Endodermal cell (in vitro differentiated cells): ENCODE measurements around the gene PAGE2. TPM values are rescaled to one million over a fixed set of nuclear protein-coding genes. Genes with fewer than 3 reads are reported as not detected.
"Not testable (repeated sequence)": the region's sequence is repeated elsewhere in the genome, so short reads cannot be mapped to it uniquely, and the experiment has no call there.

ENCODE experiments used
- DNase-seq: peaks from one replicate; pipeline ENCODE4 v3.0.0-alpha.2; 2017
- H3K27ac ChIP-seq: 2 replicates; pipeline ENCODE4 v1.5.1; 2013; ENCODE audit warnings: mild to moderate bottlenecking, low read depth, low read length, moderate library complexity
- H3K27me3 ChIP-seq: 2 replicates; pipeline ENCODE4 v1.6.1; 2013; ENCODE audit warnings: mild to moderate bottlenecking, low read length, moderate library complexity; ENCODE audit not compliant: insufficient read depth, control insufficient read depth, poor library complexity, severe bottlenecking
- H3K36me3 ChIP-seq: 2 replicates; pipeline ENCODE4 v1.7.0; 2013; ENCODE audit warnings: mild to moderate bottlenecking, low read length, moderate library complexity; ENCODE audit not compliant: control insufficient read depth, insufficient read depth
- H3K4me1 ChIP-seq: one replicate; pipeline ENCODE4 v1.7.0; 2013; ENCODE audit warnings: low read length; ENCODE audit not compliant: control insufficient read depth, insufficient read depth
- H3K4me3 ChIP-seq: 2 replicates; pipeline ENCODE4 v1.5.1; 2013; ENCODE audit warnings: mild to moderate bottlenecking, low read length, moderate library complexity
- H3K9ac ChIP-seq: 2 replicates; pipeline ENCODE4 v1.6.1; 2013; ENCODE audit warnings: mild to moderate bottlenecking, low read length, moderate library complexity; ENCODE audit not compliant: poor library complexity, severe bottlenecking; ENCODE audit errors: extremely low read depth
- H3K9me3 ChIP-seq: 2 replicates; pipeline ENCODE4 v1.6.1; 2013; ENCODE audit warnings: mild to moderate bottlenecking, low read length, moderate library complexity; ENCODE audit not compliant: control insufficient read depth
- H3K27ac Mint-ChIP-seq: 2 replicates; pipeline ENCODE4 v1.8.0; 2020; ENCODE audit warnings: mixed read lengths
- H3K27me3 Mint-ChIP-seq: 2 replicates; pipeline ENCODE4 v1.8.0; 2021; ENCODE audit warnings: mild to moderate bottlenecking, mixed read lengths; ENCODE audit not compliant: insufficient read depth
- H3K36me3 Mint-ChIP-seq: 2 replicates; pipeline ENCODE4 v1.8.0; 2020; ENCODE audit warnings: low read depth, mixed read lengths
- H3K4me1 Mint-ChIP-seq: 2 replicates; pipeline ENCODE4 v1.8.0; 2020; ENCODE audit warnings: mixed read lengths
- H3K4me3 Mint-ChIP-seq: 2 replicates; pipeline ENCODE4 v1.8.0; 2020; ENCODE audit warnings: mild to moderate bottlenecking, moderate library complexity, mixed read lengths
- H3K9me3 Mint-ChIP-seq: 2 replicates; pipeline ENCODE4 v1.8.0; 2020; ENCODE audit warnings: mild to moderate bottlenecking, mixed read lengths
- WGBS, 2 experiments: methylation state at CpG; one replicate each; pipeline versions ENCODE4 v1.1.5 to v1.1.7; 2013; ENCODE audit warnings: missing lambda C conversion rate in 2 of 2, mixed read lengths in 1 of 2; ENCODE audit not compliant: insufficient coverage in 1 of 2, insufficient read length in 1 of 2; 5-methylcytosine and 5-hydroxymethylcytosine counted together
- total RNA-seq, 2 donors: library from RNA; stranded (reverse); fragmentation: NEBNext Ultra II Directional in 1 of 2; extraction: Animal tissue kit (Norgen Biotek cat#: 25700) in 1 of 2; gene quantifications; 2 replicates in 1 of 2; 3 replicates in 1 of 2; pipeline ENCODE4 v1.2.1, GENCODE V29; 2021
- TF ChIP-seq, protein P1 (sequence below): fragments of 200-600 bp; sonication (generic); conservative IDR thresholded peaks from 2 replicates; pipeline ENCODE4 v1.5.0; 2021; ENCODE audit warnings: antibody characterized with exemption, mild to moderate bottlenecking

The PAGE2 gene
- total RNA-seq, 2 donors from 2014 or later: not detected

DNA sequence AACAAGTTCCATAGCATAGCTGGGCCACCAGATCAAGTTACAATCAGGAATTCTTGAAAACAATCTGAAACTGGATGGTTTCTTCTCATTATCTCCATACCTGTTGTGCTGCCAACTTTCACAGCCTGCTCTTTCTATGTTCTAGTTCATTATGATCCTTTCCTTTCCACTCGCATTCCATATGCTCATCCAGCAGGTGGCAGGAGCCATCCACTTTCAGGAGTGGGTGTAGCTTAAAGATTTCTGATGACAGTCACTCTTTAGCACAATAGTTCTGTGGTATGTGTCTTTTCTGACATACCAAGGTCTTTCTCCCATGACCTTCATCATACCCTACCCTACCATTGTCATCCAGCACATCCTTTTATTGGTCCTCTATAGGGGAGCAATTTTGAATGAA lies 46.4 kb downstream of the PAGE2 start:
- H3K36me3 Mint-ChIP-seq: peaks cover 16% of the 10 kb centered on the region
- no peak overlapping the region for H3K4me3 ChIP-seq
- 43% methylated on average over 1 of the region's 1 CpG; no CpG with 5 or more reads in 1 of the 2 experiments for WGBS, 2 experiments
- no peak overlapping the region for H3K27ac Mint-ChIP-seq
- TF ChIP-seq, protein P1, sequence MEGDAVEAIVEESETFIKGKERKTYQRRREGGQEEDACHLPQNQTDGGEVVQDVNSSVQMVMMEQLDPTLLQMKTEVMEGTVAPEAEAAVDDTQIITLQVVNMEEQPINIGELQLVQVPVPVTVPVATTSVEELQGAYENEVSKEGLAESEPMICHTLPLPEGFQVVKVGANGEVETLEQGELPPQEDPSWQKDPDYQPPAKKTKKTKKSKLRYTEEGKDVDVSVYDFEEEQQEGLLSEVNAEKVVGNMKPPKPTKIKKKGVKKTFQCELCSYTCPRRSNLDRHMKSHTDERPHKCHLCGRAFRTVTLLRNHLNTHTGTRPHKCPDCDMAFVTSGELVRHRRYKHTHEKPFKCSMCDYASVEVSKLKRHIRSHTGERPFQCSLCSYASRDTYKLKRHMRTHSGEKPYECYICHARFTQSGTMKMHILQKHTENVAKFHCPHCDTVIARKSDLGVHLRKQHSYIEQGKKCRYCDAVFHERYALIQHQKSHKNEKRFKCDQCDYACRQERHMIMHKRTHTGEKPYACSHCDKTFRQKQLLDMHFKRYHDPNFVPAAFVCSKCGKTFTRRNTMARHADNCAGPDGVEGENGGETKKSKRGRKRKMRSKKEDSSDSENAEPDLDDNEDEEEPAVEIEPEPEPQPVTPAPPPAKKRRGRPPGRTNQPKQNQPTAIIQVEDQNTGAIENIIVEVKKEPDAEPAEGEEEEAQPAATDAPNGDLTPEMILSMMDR: peak; percentile 67
- no peaks in the 10 kb centered on the region for H3K36me3 ChIP-seq
- no peaks in the 10 kb centered on the region for H3K27me3 ChIP-seq
- no peak overlapping the region for H3K9ac ChIP-seq
- no peaks in the 10 kb centered on the region for H3K4me1 ChIP-seq
- peaks cover 15% of the 10 kb centered on the region for H3K4me1 Mint-ChIP-seq
- DNase-seq: peak; percentile 54
- no peak overlapping the region for H3K4me3 Mint-ChIP-seq
- peaks cover 11% of the 10 kb centered on the region for H3K9me3 ChIP-seq
- no peak overlapping the region for H3K27ac ChIP-seq
- H3K9me3 Mint-ChIP-seq: peaks cover 66% of the 10 kb centered on the region
- H3K27me3 Mint-ChIP-seq: no peaks in the 10 kb centered on the region

DNA sequence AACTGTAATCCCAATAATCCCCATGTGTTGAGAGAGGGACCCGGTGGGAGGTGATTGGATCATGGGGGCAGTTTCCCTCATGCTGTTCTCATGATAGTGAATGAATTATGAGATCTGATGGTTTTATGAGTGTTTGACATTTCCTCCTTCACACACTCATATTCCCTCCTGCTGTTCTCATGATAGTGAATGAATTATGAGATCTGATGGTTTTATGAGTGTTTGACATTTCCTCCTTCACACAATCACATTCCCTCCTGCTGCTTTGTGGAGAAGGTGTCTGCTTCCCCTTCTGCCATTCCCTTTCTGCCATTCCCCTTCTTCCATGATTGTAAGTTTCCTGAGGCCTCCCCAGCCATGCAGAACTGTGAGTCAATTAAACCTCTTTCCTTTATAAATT lies 52.0 kb downstream of the PAGE2 start:
- not testable (repeated sequence) for H3K27me3 Mint-ChIP-seq, H3K4me3 ChIP-seq, H3K27ac ChIP-seq, H3K9ac ChIP-seq, H3K27ac Mint-ChIP-seq, H3K4me3 Mint-ChIP-seq, H3K4me1 ChIP-seq, DNase-seq, H3K27me3 ChIP-seq
- Mint-ChIP-seq H3K4me1 (peaks cover 20% of the 10 kb centered on the region), H3K36me3 (peaks cover 30% of the 10 kb centered on the region), H3K9me3 (peaks cover 60% of the 10 kb centered on the region)
- no CpG with 5 or more reads among the region's 1 CpG for WGBS, 2 experiments
- H3K9me3 ChIP-seq: peaks cover 17% of the 10 kb centered on the region
- H3K36me3 ChIP-seq: peaks cover 17% of the 10 kb centered on the region

Other genes starting within 250 kb of the PAGE2 start
- gene TRO, start 168.2 kb upstream of the PAGE2 start, total RNA-seq: 100 to 1,000 TPM; 118 to 169 TPM
- gene PFKFB1, start 94.8 kb upstream of the PAGE2 start, total RNA-seq: 1 to 10 TPM in 1 of 2 donors, under 1 TPM in 1; 0.55 to 1.1 TPM
- gene APEX2, start 88.7 kb upstream of the PAGE2 start, total RNA-seq: 10 to 100 TPM; 33.2 to 40.4 TPM
- 1 to 10 TPM in 1 of 2 donors, under 1 TPM in 1; 0.29 to 1.7 TPM for gene ALAS2, start 58.0 kb upstream of the PAGE2 start, total RNA-seq
- gene PAGE2B, start 14.0 kb upstream of the PAGE2 start, total RNA-seq: not detected
- not detected for gene PAGE5, start 131.3 kb downstream of the PAGE2 start, total RNA-seq
- not detected for gene PAGE3, start 175.9 kb downstream of the PAGE2 start, total RNA-seq